ENCODE data around the gene BAZ2A.

Gene BAZ2A

GRCh38 chr12:56628671-56629458, 1.3 kb downstream of the BAZ2A start (continued):
- TF ChIP-seq, protein P1, sequence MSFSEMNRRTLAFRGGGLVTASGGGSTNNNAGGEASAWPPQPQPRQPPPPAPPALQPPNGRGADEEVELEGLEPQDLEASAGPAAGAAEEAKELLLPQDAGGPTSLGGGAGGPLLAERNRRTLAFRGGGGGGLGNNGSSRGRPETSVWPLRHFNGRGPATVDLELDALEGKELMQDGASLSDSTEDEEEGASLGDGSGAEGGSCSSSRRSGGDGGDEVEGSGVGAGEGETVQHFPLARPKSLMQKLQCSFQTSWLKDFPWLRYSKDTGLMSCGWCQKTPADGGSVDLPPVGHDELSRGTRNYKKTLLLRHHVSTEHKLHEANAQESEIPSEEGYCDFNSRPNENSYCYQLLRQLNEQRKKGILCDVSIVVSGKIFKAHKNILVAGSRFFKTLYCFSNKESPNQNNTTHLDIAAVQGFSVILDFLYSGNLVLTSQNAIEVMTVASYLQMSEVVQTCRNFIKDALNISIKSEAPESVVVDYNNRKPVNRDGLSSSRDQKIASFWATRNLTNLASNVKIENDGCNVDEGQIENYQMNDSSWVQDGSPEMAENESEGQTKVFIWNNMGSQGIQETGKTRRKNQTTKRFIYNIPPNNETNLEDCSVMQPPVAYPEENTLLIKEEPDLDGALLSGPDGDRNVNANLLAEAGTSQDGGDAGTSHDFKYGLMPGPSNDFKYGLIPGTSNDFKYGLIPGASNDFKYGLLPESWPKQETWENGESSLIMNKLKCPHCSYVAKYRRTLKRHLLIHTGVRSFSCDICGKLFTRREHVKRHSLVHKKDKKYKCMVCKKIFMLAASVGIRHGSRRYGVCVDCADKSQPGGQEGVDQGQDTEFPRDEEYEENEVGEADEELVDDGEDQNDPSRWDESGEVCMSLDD (tag by site-specific recombination; IDR thresholded peaks at IDR 0.05) = no peak; the same call in 1 of the 2 replicates
- no peak for TF ChIP-seq TRIM28 (IDR thresholded peaks at IDR 0.05; ENCODE audit: borderline replicate concordance, low read length)
- TF ChIP-seq ZNF335 (tag by site-specific recombination; conservative IDR thresholded peaks at IDR 0.05) = no peak
- no peak for TF ChIP-seq ZNF791 (tag by site-specific recombination; IDR thresholded peaks at IDR 0.05)
- no peak for TF ChIP-seq BCL11B (tag by site-specific recombination; IDR thresholded peaks at IDR 0.05; ENCODE audit: low read depth)
- TF ChIP-seq ZNF544 (tag by site-specific recombination; IDR thresholded peaks at IDR 0.05) = no peak
- TF ChIP-seq ZSCAN16 (tag by site-specific recombination; IDR thresholded peaks at IDR 0.05) = no peak
- TF ChIP-seq YY2 (tag by site-specific recombination; IDR thresholded peaks at IDR 0.05) = peak; percentile 41; the same call in 1 of the 2 replicates
- no peak for TF ChIP-seq ZNF146 (tag by site-specific recombination; IDR thresholded peaks at IDR 0.05)
- no peak for TF ChIP-seq ZNF510 (tag by site-specific recombination; IDR thresholded peaks at IDR 0.05; ENCODE audit: insufficient replicate concordance)
- TF ChIP-seq HOXA7 (CRISPR knock-in tag; IDR thresholded peaks at IDR 0.05; ENCODE audit: borderline replicate concordance) = no peak
- no peak for TF ChIP-seq GLI2 (tag by site-specific recombination; IDR thresholded peaks at IDR 0.05; ENCODE audit: borderline replicate concordance, low read depth)
- no peak for TF ChIP-seq ZNF18 (tag by site-specific recombination; IDR thresholded peaks at IDR 0.05)
- no peak for TF ChIP-seq OVOL3 (tag by site-specific recombination; IDR thresholded peaks at IDR 0.05)
- TF ChIP-seq BCL6B (tag by site-specific recombination; IDR thresholded peaks at IDR 0.05) = no peak
- no peak for TF ChIP-seq ZNF394 (tag by site-specific recombination; IDR thresholded peaks at IDR 0.05; ENCODE audit: borderline replicate concordance)
- no peak for TF ChIP-seq ZBTB8A (tag by site-specific recombination; IDR thresholded peaks at IDR 0.05)
- no peak for TF ChIP-seq ZNF501 (tag by site-specific recombination; IDR thresholded peaks at IDR 0.05)
- no peak for TF ChIP-seq ZNF350 (tag by site-specific recombination; IDR thresholded peaks at IDR 0.05)
- TF ChIP-seq, protein P2, sequence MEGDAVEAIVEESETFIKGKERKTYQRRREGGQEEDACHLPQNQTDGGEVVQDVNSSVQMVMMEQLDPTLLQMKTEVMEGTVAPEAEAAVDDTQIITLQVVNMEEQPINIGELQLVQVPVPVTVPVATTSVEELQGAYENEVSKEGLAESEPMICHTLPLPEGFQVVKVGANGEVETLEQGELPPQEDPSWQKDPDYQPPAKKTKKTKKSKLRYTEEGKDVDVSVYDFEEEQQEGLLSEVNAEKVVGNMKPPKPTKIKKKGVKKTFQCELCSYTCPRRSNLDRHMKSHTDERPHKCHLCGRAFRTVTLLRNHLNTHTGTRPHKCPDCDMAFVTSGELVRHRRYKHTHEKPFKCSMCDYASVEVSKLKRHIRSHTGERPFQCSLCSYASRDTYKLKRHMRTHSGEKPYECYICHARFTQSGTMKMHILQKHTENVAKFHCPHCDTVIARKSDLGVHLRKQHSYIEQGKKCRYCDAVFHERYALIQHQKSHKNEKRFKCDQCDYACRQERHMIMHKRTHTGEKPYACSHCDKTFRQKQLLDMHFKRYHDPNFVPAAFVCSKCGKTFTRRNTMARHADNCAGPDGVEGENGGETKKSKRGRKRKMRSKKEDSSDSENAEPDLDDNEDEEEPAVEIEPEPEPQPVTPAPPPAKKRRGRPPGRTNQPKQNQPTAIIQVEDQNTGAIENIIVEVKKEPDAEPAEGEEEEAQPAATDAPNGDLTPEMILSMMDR (tag by site-specific recombination; IDR thresholded peaks at IDR 0.05) = no peak
- no peak for TF ChIP-seq ZNF138 (tag by site-specific recombination; IDR thresholded peaks at IDR 0.05; ENCODE audit: borderline replicate concordance)
- TF ChIP-seq ZNF623 (tag by site-specific recombination; IDR thresholded peaks at IDR 0.05) = no peak
- no peak for TF ChIP-seq GLI4 (tag by site-specific recombination; IDR thresholded peaks at IDR 0.05)
- 0 out of 2 replicates have a peak, but pooled peaks have one; percentile 61 for TF ChIP-seq MZF1 (tag by site-specific recombination; IDR thresholded peaks at IDR 0.05; ENCODE audit: borderline replicate concordance)
- no peak for TF ChIP-seq ZNF677 (tag by site-specific recombination; IDR thresholded peaks at IDR 0.05)
- TF ChIP-seq, protein P3, sequence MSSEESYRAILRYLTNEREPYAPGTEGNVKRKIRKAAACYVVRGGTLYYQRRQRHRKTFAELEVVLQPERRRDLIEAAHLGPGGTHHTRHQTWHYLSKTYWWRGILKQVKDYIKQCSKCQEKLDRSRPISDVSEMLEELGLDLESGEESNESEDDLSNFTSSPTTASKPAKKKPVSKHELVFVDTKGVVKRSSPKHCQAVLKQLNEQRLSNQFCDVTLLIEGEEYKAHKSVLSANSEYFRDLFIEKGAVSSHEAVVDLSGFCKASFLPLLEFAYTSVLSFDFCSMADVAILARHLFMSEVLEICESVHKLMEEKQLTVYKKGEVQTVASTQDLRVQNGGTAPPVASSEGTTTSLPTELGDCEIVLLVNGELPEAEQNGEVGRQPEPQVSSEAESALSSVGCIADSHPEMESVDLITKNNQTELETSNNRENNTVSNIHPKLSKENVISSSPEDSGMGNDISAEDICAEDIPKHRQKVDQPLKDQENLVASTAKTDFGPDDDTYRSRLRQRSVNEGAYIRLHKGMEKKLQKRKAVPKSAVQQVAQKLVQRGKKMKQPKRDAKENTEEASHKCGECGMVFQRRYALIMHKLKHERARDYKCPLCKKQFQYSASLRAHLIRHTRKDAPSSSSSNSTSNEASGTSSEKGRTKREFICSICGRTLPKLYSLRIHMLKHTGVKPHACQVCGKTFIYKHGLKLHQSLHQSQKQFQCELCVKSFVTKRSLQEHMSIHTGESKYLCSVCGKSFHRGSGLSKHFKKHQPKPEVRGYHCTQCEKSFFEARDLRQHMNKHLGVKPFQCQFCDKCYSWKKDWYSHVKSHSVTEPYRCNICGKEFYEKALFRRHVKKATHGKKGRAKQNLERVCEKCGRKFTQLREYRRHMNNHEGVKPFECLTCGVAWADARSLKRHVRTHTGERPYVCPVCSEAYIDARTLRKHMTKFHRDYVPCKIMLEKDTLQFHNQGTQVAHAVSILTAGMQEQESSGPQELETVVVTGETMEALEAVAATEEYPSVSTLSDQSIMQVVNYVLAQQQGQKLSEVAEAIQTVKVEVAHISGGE (tag by site-specific recombination; conservative IDR thresholded peaks at IDR 0.05; ENCODE audit: low read depth) = 0 out of 2 replicates have a peak, but pooled peaks have one; percentile 14
- no peak for TF ChIP-seq TCF7L2 (IDR thresholded peaks at IDR 0.05; ENCODE audit: borderline replicate concordance, low read depth, low read length)
- TF ChIP-seq ZNF184 (tag by site-specific recombination; IDR thresholded peaks at IDR 0.05) = no peak

Data from HEK293 (cell line).